Sciatic nerve (tissue), 2 donors: ENCODE data around the gene MRRF. TPM values are rescaled to one million over a fixed set of nuclear protein-coding genes. Genes with fewer than 3 reads are reported as not detected.

Source experiments
- ATAC-seq: fragments of 200-7000 bp; cut with Tn5 transposase; one replicate; pipeline ENCODE4 v1.9.1; 2020; ENCODE audit warnings: mild to moderate bottlenecking, moderate library complexity
- DNase-seq: peaks from one replicate; pipeline ENCODE4 v3.0.0-alpha.2; 2020; ENCODE audit warnings: low spot score
- intact Hi-C: fragments of 100-400 bp; cut with DNase I; formaldehyde crosslinking; loops from one replicate; pipeline ENCODE4 v1.14.2; 2022
- total RNA-seq: library from RNA; stranded (reverse); fragmentation: NEBNext Ultra II Directional; extraction: Animal tissue kit (Norgen Biotek cat#: 25700); gene quantifications from one replicate; pipeline ENCODE4 v1.2.1, GENCODE V29; 2021
- donor health status: DM: no; HTN: no; CAD: no.
- donor health status: DM: no; HTN: no; CAD: no.

MRRF gene
- total RNA-seq, 1 donor from 2014 or later: 25.9 TPM

- no peak for DNase-seq
- intact Hi-C loops: no loop called here
- ATAC-seq: no peak
Measured at GRCh38 chr9:122263699-122264349, 858 bp upstream of the MRRF start.

GRCh38 chr9:122265149-122265915 is 650 bp downstream of the MRRF start:
- ATAC-seq: peak; percentile 4
- intact Hi-C loops: no loop called here
- no peak for DNase-seq

DNA sequence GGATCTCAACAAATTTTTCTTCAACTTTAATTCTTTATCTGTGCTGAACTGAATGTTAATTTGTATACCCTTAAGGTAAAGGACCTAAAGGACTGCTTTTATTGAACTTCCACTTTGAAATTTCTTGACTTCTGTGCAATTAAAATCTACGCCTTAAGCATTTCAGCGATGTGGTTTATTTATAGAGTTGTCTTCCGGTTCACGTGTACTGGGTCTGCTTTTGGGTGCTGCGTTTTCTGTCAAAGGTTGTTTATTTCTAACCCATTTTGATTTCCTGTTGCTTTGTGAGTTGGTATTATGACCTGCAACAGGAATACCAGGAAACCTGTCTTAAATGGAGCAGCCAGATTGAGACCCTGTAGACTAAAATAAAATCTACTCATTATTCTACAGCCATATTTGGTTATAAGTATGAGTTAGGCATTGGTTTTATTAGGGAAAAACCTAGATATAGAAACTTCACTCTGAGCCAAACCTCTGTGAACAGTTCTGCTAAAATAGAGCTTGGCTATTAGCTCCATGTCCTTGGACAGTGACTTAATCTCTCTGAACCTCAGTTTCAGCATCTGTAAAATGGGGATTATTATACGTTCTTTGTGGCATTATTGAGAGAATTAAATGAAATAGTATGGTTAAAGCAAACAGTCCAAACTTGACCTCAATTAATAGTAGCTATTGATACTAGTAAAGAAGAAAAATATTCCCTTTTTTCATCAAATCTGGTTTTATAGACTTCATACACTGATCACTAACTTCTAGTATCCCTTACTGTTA is 3.5 kb downstream of the MRRF start:
- ATAC-seq: no peak
- no peak for DNase-seq
- intact Hi-C loops: no loop called here

- intact Hi-C loops: no loop called here
- ATAC-seq: no peak
- no peak for DNase-seq
Measured at GRCh38 chr9:122274055-122274454, 9.4 kb downstream of the MRRF start.

DNA sequence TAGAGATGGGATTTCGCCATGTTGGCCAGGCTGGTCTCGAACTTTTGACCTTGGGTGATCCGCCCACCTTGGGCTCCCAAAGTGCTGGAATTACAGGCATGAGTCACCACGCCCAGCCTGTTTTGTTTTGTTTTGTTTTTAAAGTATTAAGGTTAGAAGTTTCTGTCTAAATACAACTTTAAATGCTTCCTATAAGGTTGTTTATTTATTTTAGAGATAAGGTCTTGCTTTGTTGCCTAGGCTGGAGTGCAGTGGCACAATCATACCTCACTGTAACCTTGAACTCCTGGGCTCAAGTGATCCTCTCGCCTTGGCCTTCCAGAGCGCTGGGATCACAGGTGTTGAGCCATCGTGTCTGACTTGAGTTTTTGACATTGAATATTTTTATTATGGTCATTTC is 11.4 kb downstream of the MRRF start:
- no peak for DNase-seq
- no peak for ATAC-seq
- intact Hi-C loops: no loop called here

- intact Hi-C loops: no loop called here
- no peak for ATAC-seq
- DNase-seq: no peak
Measured at GRCh38 chr9:122277285-122277897, 12.7 kb downstream of the MRRF start.

DNA sequence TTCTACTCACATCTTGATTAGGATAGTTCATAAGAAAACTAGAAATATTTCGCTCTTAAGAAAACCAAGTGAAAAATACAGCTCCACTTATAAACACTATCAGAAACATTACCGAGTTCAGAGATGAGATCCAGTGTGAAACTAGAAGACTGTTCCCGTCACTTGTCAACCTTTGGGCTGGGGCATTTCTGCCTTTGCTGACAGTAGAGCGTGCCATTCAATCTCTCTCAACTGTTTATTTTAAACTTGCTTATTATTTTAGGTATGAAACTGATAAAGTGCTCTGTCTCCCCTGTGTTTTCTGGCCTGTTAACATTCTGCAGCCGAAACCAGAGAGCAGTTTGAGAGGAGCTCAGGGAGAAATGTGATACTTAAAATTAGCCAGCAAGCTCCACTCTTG is 16.7 kb downstream of the MRRF start:
- ATAC-seq (no peak), DNase-seq (no peak)
- intact Hi-C loops: no loop called here

DNA sequence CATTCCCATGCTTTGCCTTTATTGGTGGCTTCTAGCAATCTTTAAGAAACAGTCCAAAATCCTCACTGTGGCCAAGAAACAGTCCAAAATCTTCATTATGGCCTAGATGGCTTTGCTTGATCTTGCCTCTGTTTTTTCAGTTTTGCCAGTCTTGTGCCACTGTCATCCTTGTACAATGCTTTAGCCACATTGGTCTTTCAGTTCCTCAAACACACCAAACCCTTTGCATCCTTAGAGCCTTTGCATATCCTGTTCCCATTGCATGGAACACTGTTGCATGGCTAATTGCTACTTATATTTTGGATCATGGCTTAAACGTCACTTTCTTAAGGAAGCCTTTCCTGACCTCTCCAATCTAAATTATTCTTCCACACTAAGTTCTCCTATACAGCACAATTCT is 22.1 kb downstream of the MRRF start:
- DNase-seq (no peak), ATAC-seq (no peak)
- intact Hi-C loops: no loop called here

GRCh38 chr9:122287214-122287720 is 22.6 kb downstream of the MRRF start:
- DNase-seq (no peak), ATAC-seq (no peak)
- intact Hi-C loops: no loop called here

GRCh38 chr9:122291458-122291857 is 26.8 kb downstream of the MRRF start:
- DNase-seq (no peak), ATAC-seq (no peak)
- intact Hi-C loops: no loop called here

DNA sequence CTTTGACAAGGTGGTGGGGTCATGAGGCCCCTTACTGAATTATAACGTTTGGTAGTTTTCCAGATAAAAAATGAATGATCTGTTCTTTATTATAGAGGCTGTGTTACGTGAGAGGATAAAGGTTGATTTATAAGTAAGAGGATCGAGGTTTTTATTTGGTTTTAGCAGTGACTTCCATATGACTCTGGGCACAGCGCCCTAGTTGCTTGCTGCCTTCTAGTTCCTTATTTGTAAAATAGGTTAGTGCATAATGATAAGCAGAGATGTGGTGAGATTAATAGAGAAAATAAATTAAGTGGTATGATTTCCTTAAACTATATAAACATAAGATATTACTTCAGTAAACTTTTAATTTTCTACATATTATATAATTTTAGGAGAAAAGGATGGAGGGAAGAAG is 29.8 kb downstream of the MRRF start:
- no peak for DNase-seq
- intact Hi-C loops: no loop called here
- no peak for ATAC-seq

DNA sequence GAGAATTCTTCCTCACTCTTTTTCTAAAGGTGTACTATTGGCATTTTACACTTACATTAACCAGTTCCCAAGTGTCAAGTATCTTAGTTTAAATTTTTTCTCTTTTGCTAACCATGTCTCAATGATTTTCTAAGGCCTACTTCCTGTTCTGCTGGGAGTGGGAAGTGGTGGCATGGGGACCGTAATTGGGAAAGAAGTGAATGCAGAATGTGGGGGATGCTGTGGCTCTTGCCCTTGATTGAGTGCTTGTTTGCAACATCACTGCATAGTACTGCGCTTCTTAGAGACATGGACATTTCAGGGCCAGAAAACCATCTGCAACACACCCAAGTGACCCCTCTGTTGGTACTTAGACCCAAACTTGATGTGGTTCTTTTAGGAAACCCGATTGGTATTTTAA is 32.8 kb downstream of the MRRF start:
- ATAC-seq: no peak
- no peak for DNase-seq
- intact Hi-C loops: no loop called here

DNA sequence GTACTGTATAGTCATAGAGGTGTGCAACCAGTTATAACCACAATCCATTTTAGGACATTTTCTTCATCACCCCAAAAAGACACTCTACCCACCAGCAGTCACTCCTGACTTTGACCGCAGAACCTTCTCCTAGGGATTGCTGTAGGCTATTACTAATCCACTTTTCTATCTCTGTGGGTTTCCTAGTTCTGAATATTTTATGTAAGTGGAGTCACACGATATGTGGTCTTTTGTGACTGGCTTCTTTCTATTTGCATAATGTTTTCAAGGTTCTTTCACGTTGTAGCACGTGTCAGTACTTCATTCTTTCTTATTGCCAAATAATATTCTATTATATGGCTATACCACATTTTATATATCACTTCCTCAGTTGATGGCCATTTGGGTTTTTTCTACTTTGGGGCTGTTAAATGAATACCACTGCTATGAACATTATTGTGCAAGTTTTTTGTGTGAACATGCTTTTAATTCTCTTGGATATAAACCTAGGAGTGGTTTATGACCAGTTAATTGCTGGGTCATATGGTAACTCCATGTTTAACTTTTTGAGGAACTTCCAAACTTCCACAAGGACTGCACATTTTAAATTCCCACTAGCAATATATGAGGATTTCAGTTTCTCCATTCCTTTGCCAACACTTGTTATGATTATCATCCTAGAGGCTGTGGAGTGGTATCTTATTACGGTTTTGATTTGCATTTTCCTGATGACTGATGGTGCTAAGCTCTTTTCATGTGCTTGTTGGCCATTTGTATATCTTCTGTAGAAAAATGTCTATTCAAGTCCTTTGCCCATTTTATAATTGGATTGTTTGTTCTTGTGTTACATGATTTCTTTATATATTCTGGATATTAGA is 37.8 kb downstream of the MRRF start:
- intact Hi-C loops: no loop called here
- DNase-seq (no peak), ATAC-seq (no peak)

DNA sequence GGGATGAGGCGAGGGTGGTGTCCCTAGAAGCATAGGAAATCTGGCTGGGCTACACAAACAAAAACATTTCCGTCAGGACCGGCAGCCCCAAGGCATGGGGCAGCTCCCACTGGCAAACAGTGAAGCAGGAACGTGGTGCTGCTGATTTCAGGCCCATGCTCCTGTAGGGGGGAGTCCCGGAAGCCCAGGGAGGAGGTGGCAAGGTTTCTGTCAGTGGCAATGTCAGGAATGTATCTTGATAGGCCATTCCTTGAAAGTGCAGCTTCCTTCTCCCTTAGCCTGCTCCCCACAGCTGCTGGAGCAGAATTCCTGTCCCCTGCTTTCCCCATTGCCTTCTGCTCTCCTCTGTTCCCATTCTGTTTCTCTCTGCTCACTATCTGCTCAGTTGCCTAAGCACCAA is 42.4 kb downstream of the MRRF start:
- intact Hi-C loops: no loop called here
- no peak for ATAC-seq
- DNase-seq: no peak

DNA sequence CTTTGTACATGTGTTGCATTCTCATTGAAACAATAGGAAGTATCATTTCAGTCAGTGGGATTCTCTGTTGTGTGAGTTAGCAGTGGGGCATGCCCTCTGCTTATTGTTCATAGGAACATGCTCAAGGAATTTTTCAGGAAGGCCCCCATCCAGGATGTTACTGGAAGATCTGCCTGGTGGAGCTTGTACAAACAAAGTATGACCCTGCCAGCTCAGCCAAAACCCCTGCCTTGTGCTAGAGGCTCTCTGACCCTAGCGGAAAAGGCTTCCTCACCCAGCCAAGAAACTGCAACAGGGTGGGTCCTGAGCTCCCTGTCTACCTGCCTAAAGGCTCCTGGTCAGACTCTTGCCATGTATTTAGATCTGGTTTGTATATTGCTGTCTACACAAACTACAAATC is 43.2 kb downstream of the MRRF start:
- intact Hi-C loops: no loop called here
- DNase-seq: no peak
- no peak for ATAC-seq

- intact Hi-C loops: no loop called here
- DNase-seq: no peak
Measured at GRCh38 chr9:122309861-122310260, 45.2 kb downstream of the MRRF start.

GRCh38 chr9:122314165-122314564 is 49.5 kb downstream of the MRRF start:
- intact Hi-C loops: no loop called here
- no peak for DNase-seq
- ATAC-seq: no peak

More at GRCh38 chr9:122309861-122310260, 45.2 kb downstream of the MRRF start:
- ATAC-seq: no peak

DNA sequence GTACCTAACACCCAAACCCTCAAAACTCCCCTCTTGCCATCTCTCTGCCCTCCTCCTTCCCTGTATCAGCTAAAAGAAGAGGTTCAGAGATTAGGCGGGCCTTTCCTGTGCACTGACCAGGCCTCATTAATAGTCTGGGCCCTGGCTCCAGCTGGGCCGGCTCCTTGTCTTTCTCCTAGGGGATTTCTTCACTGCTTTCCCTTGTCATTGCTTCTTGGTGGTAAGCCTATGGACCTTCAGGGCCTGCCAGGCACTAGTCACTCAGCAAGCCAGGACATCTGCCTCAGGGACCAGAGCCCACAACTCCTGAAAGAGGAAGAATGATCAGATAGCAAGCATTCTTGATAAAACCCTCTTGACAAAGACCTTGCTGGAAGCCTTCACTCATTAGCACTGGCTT is 50.9 kb downstream of the MRRF start:
- ATAC-seq (no peak), DNase-seq (no peak)
- intact Hi-C loops: no loop called here

DNA sequence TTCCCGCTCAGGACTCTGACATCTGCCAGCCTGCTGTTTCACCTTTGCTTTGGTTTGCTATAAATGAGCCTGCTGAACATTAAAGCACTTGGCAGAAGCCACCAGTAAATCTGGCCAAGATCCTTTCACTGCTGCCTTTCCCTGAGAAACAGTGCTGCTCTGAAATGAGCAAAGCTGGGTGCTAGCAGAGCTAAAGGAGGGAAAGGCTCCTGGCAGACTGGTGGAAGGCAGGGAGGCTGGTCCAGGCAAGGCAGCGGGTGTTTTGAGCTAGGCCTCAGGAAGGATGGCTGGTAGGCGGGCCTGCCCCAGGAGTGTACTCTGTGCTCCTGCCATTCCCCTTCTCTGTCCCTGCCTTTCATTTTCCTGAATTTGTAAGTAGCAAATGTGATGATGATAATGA is 53.6 kb downstream of the MRRF start:
- DNase-seq (no peak), ATAC-seq (no peak)
- intact Hi-C loops: no loop called here
